Skeletal muscle tissue (tissue), 4 donors: ENCODE results near the gene RCOR1. TPM values are rescaled to one million over a fixed set of nuclear protein-coding genes. Genes with fewer than 3 reads are reported as not detected.
A peak's percentile ranks its signal among the peaks of the same experiment; 100 is the strongest.
"Not testable (repeated sequence)": the region's sequence is repeated elsewhere in the genome, so short reads cannot be mapped to it uniquely, and the experiment has no call there.

Experiments used
- H3K27ac ChIP-seq: one replicate; pipeline ENCODE4 v1.7.0; 2013; ENCODE audit warnings: mild to moderate bottlenecking, low read depth, low read length, inconsistent platforms
- H3K27me3 ChIP-seq, 3 donors: one replicate each; pipeline ENCODE4 v1.7.0; 2013; ENCODE audit warnings: low read length in 3 of 3; ENCODE audit not compliant: control insufficient read depth in 3 of 3, insufficient read depth in 3 of 3
- H3K36me3 ChIP-seq, 3 donors: one replicate each; pipeline ENCODE4 v1.7.0; 2013; ENCODE audit warnings: low read length in 3 of 3; ENCODE audit not compliant: control insufficient read depth in 3 of 3, insufficient read depth in 3 of 3
- H3K4me1 ChIP-seq, 3 donors: one replicate each; pipeline ENCODE4 v1.7.0; 2013; ENCODE audit warnings: low read length in 3 of 3, mild to moderate bottlenecking in 3 of 3; ENCODE audit not compliant: control insufficient read depth in 3 of 3, insufficient read depth in 3 of 3
- H3K4me3 ChIP-seq, 3 donors: one replicate each; pipeline ENCODE4 v1.7.0; 2013; ENCODE audit warnings: low read length in 3 of 3
- H3K9ac ChIP-seq, 3 donors: one replicate each; pipeline ENCODE4 v1.7.0; 2013; ENCODE audit warnings: low read length in 3 of 3, mild to moderate bottlenecking in 3 of 3, moderate library complexity in 2 of 3, low read depth in 1 of 3
- H3K9me3 ChIP-seq, 3 donors: one replicate each; pipeline ENCODE4 v1.7.0; 2013; ENCODE audit warnings: low read length in 3 of 3; ENCODE audit not compliant: control insufficient read depth in 3 of 3
- total RNA-seq: library from RNA; depleted of rRNA; stranded (reverse); fragments of >200 nt; gene quantifications from one replicate; pipeline ENCODE4 v1.2.3, GENCODE V29; 2014
- donor health status: Osteomylitis.

RCOR1 gene
- 10.4 TPM for total RNA-seq

GRCh38 chr14:102591944-102592762, at the start of gene RCOR1:
TSS of gene RCOR1 (plus strand) at chr14:102592649. CDS start at chr14:102592887, 238 bp downstream.
- peaks cover 13 to 16% (median 15%) of the 10 kb centered on the region in 3 donors for H3K4me1 ChIP-seq
- peak within 1 kb of the TSS; percentile 78 to 83 (median 79) for H3K4me3 ChIP-seq
- no peaks in the 10 kb centered on the region for H3K36me3 ChIP-seq
- H3K9me3 ChIP-seq: no peaks in the 10 kb centered on the region
- H3K27ac ChIP-seq: peak within 1 kb of the TSS; percentile 93
- H3K27me3 ChIP-seq: no peaks in the 10 kb centered on the region
- H3K9ac ChIP-seq: peak within 1 kb of the TSS; percentile 80 to 88 (median 84)

DNA sequence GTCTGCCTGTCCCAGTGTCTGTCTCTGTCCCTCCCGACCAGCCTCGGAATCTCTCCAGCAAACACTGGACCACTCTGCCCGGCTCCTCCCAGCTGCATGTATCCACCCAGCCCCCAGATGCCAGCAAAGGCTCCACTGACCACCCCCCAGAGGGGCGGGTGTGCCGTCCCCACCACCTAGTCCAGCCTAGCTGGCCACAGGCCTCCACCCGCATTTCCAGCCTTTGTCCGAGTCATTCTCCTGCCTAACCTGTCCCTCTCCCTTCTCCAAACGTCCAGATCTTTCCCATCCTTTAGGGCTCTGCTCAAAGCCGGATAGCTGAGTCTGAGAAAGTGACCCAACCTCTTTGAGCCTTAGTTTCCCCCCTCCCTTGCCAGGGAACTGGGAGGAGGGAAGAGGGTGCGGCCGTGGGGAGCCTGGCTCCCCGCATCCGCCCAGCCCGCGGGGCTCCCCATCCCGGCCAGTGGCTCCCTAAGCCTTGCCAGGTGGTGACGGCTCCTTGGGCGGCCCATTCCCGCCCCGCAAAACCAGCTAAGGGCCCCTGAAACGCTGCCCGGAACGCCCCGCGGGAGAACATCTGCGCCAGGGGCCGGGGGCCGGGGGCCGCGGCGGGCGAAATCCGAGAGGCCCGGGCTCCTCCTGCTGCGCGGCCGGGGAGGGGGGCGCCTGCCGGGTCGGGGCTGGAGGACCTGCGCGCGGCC, 48.3 kb upstream of the RCOR1 start:
- H3K27me3 ChIP-seq: peaks cover 29 to 41% (median 35%) of the 10 kb centered on the region in 3 donors
- H3K27ac ChIP-seq: no peak overlapping the region
- H3K9me3 ChIP-seq: no peaks in the 10 kb centered on the region
- H3K9ac ChIP-seq: no peak overlapping the region
- H3K4me1 ChIP-seq: peaks cover 0 to 9% (median 6%) of the 10 kb centered on the region in 3 donors
- H3K4me3 ChIP-seq: no peak overlapping the region
- no peaks in the 10 kb centered on the region for H3K36me3 ChIP-seq

- Histone ChIP-seq H3K4me3 (no peak overlapping the region), H3K27ac (no peak overlapping the region), H3K4me1 (peaks cover 0 to 4% (median 2%) of the 10 kb centered on the region in 3 donors), H3K27me3 (peaks cover 29 to 41% (median 35%) of the 10 kb centered on the region in 3 donors), H3K9me3 (no peaks in the 10 kb centered on the region), H3K36me3 (no peaks in the 10 kb centered on the region), H3K9ac (no peak overlapping the region)
These were observed 47.5 kb upstream of the RCOR1 start for GRCh38 chr14:102544747-102545460.

DNA sequence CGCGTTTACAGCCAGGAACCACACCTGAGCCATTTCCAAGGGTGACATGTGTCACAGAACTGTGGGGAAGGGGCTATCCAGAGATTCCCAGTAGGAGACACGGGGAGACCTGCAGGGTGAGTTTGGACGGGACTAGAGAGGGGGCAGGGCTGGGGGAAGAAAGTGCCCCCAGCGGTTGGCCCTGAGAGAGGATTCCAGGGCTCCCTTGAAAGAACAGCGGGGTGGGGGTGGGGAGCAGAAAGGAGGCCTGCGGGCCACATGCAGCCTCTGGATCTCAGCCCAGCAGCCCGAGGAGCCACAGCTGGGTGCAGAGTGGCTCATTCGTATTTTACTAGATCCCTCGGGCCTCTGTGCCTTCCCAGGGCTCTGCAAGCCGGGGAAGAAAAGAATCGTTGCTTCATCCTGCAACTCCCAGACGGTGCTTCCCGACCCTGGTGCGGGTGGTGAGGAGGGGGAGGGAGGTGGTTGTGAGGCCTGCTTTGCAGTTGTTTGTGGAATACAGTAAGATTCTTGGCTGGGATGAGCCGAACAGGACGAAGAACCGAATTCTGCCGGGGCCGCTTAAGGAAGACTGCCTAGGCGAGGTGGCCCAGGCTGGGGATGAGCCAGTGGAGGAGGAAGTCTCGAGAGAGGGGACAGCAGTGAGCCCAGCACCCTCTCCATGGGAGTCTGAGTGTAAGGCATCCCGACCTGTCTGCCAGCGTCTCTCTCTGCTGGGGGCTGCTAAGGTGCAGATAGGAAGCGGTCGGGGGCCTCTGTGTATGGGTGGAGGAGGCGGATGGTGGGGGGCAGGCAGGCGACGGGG, 46.8 kb upstream of the RCOR1 start:
- no peaks in the 10 kb centered on the region for H3K36me3 ChIP-seq
- H3K27ac ChIP-seq: no peak overlapping the region
- peaks cover 29 to 39% (median 37%) of the 10 kb centered on the region in 3 donors for H3K27me3 ChIP-seq
- H3K4me1 ChIP-seq: peaks cover 0 to 4% (median 0%) of the 10 kb centered on the region in 3 donors
- H3K9me3 ChIP-seq: no peaks in the 10 kb centered on the region
- no peak overlapping the region for H3K9ac ChIP-seq
- no peak overlapping the region for H3K4me3 ChIP-seq

GRCh38 chr14:102548616-102549240, 43.7 kb upstream of the RCOR1 start:
- Histone ChIP-seq H3K9me3 (no peaks in the 10 kb centered on the region), H3K27me3 (peaks cover 22 to 35% (median 31%) of the 10 kb centered on the region in 3 donors), H3K4me3 (no peak overlapping the region), H3K4me1 (peaks cover 0 to 4% (median 0%) of the 10 kb centered on the region in 3 donors), H3K9ac (no peak overlapping the region), H3K27ac (no peak overlapping the region), H3K36me3 (no peaks in the 10 kb centered on the region)

DNA sequence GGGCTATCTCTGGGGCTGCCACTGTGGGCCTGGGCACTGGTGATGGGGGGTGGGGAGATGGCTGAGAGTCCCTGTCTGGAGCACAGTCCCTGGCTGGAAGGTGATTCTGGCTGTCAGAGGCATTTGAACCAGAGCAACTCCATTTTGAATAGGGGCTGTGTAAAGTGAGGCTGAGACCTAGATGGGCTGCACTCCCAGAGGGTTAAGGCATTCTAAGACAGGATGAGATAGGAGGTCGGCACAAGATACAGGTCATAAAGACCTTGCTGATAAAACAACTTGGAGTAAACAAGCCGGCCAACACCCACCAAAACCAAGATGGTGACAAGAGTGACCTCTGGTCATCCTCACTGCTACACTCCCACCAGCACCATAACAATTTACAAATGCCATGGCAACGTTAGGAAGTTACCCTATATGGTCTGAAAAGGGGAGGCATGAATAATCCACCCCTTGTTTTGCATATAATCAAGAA, 41.5 kb upstream of the RCOR1 start:
- H3K9ac ChIP-seq, H3K4me1 ChIP-seq, H3K27ac ChIP-seq, H3K36me3 ChIP-seq, H3K9me3 ChIP-seq, H3K4me3 ChIP-seq: not testable (repeated sequence)
- peaks cover 3 to 14% (median 10%) of the 10 kb centered on the region in 3 donors for H3K27me3 ChIP-seq

DNA sequence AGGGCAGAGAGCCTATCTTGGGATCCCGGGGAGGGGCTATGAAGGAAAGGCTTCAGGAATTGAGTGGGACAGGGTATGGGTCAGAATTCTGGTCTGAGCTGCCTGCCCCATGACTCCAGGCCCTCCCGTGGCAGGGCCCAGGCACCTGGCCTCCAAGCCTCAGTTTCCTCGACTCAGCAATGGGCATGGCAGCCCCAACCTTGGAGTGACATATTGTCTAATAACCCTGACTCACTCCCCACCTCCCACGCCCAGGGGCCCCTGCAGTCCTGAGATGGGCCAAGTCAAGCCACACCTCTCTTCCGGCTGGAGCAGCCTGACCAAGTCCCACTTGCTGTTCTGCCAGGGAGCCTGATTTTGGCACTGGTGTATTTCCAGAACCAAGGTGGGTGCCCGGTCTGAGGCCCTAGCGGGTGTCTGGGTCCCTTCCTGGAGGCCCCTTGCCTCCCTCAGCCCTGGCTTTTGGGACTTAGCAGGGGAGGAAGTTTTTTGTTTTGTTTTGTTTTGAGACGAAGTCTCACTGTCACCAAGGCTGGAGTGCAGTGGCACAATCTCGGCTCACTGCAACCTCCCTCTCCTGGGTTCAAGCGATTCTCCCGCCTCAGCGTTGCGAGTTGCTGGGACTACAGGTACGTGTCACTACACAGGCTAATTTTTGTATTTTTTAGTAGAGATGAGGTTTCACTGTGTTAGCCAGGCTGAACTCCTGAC, 40.3 kb upstream of the RCOR1 start:
- Histone ChIP-seq H3K36me3 (no peaks in the 10 kb centered on the region), H3K9ac (no peak overlapping the region), H3K4me1 (peaks cover 0 to 6% (median 5%) of the 10 kb centered on the region in 3 donors), H3K27me3 (peaks cover 0 to 9% (median 7%) of the 10 kb centered on the region in 3 donors), H3K27ac (no peak overlapping the region), H3K9me3 (no peaks in the 10 kb centered on the region), H3K4me3 (no peak overlapping the region)

- Histone ChIP-seq H3K36me3 (no peaks in the 10 kb centered on the region), H3K27me3 (peaks cover 0 to 4% (median 2%) of the 10 kb centered on the region in 3 donors), H3K4me1 (peaks cover 0 to 6% (median 5%) of the 10 kb centered on the region in 3 donors), H3K9ac (peak overlapping the region; percentile 70 to 82 (median 76)), H3K27ac (no peak overlapping the region), H3K4me3 (peak overlapping the region; percentile 56 to 78 (median 75)), H3K9me3 (no peaks in the 10 kb centered on the region)
These were observed 37.3 kb upstream of the RCOR1 start for GRCh38 chr14:102554821-102555819.
